GM21786 (cell line): ENCODE measurements around the gene WWOX.
A peak's percentile ranks its signal among the peaks of the same experiment; 100 is the strongest.
"Not testable (repeated sequence)": the region's sequence is repeated elsewhere in the genome, so short reads cannot be mapped to it uniquely, and the experiment has no call there.

Source experiments
- ATAC-seq: cut with Tn5 transposase; IDR thresholded peaks from one replicate; pipeline ENCODE4 v1.9.1; 2021; ENCODE audit not compliant: unreplicated experiment

The WWOX gene

DNA sequence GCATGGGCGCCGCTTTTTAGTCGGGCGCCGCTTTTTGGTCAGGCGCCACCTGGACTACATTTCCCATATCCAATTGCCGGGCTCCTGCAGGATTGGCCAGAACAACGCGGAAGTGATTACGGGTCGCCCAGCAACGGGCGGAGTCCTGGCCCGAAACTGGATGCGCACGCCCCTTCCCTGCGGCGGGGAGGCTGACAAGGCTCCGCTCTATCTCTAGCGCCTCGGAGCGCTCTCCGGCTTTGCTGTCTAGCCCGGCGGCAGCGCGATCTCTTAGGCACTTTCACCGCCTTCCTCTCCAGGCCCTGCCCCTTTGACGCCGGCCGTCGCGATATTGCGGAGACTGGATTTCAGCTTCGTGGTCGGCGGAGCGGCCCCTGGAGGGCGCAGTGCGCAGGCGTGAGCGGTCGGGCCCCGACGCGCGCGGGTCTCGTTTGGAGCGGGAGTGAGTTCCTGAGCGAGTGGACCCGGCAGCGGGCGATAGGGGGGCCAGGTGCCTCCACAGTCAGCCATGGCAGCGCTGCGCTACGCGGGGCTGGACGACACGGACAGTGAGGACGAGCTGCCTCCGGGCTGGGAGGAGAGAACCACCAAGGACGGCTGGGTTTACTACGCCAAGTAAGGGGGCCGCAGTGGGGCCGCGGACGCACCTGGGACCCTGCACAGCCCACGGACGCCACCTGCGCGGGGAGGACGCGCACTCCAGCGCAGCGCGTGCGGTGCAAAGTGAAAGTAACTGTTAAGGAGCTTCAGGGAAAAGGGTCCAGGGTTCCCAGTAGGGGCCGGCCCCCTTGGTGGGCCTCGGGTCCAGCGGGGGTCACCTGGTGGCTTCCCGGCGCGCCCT, at the start of gene WWOX:
Gene WWOX (plus strand): TSS at position 384 of the 841 bp plus-strand sequence.
- ATAC-seq, result peak; percentile 94

DNA sequence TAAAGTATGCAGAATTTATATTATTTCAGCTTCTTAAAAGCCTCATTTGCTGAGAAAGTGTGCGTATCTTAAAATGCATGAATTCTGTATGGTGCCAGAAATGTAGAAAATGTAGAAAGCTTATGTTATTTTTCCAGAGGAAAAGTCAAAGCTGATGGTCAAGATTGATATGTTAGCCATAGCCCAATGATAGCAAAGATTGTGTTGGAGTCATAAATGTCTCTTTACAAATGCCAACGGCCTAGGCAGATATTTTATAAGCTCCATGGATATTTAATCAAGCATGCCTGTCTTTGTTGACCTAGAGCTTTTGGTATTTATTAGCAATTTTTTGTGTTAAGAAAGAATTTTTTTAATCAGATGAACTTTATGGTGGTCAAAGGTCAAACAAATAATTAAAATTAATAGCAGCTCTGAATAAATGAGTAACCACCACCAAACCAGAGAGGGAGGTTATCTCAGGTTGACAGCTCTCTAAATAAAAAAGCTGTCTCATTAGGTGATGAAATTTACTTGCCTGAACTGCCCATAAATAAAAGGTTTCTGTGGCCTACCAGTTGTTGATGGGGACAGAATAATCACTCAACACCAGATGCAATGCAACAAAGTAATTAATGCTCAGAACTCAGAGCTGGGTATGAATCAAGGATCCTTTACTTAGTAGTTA, 48.6 kb upstream of the WWOX start:
- ATAC-seq, result no peak

DNA sequence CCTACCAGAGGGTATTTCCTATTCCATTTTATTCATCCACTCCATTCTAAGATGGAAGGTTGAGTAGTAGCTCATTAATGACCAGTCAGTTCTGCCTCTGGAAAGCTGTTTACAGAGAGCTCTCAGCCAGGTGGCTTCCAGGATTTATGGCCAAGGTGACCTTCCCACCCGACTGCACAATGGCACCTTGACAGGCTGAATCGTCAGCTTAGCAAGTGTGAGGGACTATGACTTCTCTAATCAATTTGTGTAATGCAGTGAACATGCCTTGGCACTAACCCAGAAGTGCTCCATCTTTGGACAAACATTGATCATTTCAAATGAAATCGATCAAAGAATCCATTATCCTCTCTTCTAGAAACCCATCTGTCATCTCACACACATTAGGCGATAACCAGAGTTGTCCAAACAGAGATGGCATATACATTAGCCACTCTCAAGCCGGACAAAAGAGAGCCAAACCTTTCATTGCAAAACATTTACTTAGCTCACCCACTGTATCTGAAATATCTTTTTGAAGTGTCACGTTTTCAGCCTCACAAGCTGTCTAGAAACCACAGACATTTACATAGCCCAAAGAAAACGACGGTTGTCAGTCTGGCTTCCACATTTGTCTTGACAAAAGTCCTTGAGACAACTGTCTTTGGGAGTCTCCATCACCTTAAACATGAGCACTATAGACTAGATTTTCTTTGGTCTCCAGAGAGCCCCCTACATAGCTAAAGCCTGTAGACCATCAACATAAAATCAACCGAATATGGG, 41.5 kb upstream of the WWOX start:
- no peak for ATAC-seq

DNA sequence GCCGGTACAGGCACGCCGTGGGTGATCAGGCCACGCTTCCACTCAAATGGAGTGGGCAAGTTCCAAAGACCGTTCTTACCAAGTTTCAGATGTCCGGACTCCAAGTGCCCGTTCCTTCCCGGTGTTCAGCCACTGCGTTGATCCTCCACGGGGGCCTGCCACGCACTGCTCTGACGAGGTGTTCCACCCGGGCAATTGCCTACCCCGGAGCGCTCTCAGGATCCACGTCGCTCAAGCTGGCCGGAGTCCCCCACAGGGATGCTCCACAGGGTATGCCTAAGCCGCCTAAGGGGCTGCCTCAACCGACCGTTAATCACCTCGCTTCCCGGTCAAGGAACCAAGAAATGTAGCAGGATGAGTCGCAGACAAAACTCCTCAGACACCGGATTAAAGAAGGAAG, 39.6 kb upstream of the WWOX start:
- ATAC-seq, result not testable (repeated sequence)

DNA sequence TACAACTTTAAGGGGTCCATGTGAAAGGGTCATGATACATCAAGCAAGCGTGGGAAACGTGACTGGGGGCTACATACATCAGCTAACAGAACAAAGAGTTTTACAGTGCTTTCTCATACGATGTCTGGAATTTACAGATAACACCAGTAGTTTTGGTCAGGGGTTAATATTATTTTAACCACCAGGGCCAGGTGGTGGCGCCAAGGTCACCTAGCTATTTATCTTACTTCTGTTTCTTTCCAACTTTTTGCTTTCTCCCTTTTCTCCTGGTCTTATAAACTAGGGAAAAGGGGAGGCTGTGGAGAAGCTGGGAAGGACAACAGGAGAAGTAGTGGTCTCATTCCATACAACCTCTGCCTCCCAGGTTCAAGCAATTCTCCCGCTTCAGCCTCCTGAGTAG, 39.2 kb upstream of the WWOX start:
- no peak for ATAC-seq

DNA sequence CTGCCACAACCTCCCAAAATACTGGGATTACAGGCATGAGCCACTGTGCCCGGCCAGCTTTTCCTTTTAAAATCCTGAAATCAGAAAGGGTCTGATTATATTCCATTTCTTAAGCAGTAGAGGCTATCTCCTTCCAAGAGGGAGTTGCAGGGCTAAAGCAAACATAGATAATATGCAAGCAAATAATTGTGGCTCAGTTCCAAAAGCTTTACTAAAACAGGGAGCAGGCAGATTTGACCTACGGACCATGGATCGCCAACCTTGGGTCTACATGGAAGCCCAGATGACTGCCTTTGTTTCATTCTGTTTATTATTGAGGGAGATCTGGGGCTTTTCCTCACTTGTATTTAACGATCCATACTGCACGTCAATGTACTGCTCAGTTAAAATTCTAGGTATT, 38.6 kb upstream of the WWOX start:
- ATAC-seq, result no peak

DNA sequence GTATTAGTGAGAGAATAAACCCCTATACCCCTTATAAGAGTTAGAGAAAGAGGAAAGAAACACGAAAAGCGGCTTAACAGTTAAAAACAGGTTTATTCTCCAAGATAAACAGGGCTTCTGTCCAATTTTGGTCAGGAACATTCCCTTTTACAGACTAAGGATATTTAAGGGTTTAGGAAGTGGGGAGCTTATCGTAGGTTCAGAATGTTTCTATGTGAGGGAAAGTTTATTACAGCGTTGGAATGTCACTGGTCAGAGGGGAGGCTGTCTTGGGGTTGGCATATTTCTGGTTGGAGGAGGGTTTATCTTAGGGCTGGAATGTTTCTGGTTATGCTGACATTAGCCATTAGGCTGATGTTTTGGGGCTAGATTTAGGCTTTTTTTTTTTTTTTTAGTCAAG, 34.1 kb upstream of the WWOX start:
- ATAC-seq, result no peak

DNA sequence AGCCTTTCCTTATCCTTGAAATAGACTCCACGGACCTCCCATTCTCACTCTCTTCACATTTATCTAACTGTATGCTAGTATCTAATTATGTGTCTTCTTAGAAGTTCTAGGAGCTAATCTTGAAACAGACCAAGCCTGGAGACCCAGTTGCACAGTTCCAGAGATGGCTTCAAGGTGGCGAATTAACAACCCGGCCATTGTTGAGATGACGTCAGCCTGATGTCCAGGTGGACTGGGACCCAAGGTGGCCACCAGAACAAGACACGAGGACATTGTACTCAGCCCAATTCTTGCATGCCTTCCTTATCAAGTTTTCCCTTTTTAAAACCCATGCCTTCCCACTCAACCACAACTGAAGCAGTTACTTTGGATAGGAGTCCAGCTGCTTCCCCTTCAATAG, 29.5 kb upstream of the WWOX start:
- ATAC-seq, result no peak

DNA sequence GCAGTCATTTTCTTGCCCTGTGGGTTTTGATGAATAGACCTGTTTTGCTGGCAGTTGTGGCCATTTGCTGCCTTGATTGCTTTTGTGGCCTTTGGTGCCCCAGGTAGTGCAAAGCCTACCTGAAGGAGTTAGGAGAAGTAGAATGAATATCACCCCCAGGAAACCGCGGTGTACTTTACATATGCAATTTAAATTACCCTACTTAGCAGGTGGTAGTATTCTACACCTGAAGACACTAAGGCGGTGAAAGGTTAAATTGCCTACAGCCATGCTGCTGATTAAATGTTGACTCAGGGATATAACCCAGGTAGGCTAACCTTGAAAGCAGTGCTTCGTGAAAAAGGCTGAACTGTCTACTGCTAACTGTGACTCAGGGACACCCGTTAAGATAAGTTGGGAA, 27.2 kb upstream of the WWOX start:
- ATAC-seq, result no peak

DNA sequence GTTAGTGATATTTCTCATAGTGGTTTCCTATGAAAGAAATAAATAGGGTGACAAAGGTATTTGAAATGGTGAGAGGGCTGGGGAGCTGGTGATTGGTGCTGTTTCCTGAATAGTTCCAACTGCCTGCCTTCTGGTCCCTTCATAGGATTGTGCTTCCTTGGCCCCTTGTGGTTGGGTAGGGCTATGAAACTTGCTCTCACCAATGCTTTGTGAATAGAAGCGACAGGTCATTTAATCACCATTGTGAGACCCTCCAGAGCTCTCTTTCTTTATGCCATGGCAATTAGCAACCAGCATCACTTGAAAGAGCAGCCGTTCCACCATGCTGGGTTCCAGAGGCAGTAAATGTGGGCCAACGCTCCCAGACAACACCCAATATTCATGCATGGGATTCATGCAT, 23.7 kb upstream of the WWOX start:
- no peak for ATAC-seq

DNA sequence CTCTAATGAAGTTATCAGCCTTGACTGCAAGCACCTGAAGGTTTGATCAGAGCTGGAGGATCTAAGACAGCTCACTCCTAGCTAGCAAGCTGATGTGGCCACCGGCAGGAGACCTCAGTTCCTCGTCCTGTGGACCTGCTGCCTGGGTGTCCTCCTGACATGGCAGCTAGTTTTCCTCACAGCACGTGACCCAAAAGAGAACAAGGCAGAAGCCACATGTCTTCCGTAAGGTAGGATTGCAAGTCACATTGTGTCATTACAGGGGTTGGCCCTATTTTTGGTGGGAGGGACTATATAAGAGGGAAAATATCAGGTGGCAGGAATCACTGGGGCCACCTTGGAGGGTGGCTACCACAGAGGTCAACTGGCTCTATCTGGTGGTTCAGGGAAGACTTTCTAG, 18.1 kb upstream of the WWOX start:
- no peak for ATAC-seq

DNA sequence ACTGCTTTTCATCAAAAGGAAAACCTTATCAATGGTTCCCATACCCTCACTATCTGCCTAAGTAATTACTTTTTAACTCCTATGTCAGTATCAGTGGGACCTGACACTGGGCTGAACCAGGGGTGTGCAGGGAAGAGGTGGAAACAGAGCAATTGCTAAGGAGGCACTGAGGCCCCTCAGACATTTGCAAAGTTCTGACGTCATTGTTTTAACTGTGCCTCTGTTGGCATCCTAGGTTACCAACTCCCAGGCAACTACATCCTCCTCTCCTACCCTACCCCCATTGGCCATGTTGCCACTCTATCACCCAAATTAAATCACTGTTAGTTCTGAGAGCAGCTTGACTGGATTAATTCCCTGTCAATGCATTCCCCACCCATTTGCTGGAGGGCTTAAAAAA, 8.0 kb upstream of the WWOX start:
- no peak for ATAC-seq

DNA sequence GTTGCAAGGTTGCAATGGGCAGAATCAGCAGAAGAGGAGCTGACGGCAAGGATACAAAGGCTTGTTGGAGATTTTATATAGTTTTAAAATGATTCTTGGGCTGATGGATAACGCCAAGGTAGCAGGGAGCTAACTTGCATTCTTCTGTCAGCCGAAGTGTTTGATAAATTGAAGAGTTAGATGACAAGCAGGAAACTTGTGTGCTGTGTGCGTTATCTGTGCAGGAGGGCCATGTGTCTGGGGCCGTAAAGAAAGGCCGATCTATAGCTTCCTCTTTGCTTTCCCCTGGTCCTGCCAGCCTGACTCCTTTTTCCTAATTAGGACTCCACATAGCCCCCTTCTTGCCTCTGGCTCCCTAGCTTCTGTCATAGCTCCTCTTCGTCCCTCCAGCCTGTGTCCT, 6.7 kb upstream of the WWOX start:
- ATAC-seq, result no peak

DNA sequence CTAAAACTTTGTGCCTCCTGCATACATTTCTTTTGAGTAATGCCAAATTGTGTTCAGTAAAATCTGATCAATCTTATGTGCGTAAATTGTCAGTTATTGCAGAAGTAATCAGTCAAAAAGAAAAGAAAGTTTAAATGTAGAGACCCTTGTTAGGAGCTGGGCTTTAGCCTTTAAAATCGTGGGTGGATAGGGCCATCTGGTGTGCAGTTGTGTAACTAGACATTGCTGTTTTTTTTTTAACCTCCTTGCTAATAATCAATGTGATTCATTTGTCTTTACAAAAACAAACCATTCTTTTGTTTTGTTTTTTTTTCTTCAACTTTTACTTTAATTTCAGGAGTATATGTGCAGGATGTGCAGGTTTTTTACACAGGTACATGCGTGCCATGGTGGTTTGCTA, 5.3 kb upstream of the WWOX start:
- ATAC-seq, result no peak

DNA sequence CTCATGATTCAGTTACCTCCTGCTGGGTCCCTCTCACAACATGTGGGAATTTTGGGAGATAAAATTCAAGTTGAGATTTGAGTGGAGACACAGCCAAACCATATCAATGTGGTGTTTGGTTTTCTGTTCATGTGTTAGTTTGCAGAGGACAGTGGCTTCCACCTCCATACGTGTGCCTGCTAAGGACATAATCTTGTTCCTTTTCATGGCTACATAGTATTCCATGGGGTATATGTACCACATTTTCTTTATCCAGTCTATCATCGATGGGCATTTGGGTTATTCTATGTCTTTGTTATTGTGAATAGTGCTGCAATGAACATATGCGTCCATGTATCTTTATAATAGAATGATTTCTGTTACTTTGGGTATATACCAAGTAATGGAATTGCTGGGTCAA, 4.5 kb upstream of the WWOX start:
- no peak for ATAC-seq

DNA sequence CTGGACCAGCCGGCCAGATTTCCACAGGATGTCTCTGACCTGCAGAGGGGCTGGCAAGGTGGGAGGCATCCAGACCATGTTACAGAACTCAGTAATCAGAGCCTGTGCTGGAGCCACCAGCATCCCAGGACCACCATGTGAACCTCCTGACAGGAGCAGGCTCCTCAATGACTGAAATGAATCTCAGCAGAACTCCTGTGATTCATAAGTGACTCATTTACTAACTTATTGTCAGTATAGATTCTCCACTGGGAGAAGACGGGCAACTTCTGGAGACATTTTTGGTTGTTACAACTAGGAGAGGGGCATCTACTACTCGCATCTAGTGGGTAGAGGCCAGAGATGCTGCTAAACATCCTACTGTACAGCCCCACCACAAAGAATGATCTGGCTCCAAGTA, 3.1 kb upstream of the WWOX start:
- no peak for ATAC-seq

DNA sequence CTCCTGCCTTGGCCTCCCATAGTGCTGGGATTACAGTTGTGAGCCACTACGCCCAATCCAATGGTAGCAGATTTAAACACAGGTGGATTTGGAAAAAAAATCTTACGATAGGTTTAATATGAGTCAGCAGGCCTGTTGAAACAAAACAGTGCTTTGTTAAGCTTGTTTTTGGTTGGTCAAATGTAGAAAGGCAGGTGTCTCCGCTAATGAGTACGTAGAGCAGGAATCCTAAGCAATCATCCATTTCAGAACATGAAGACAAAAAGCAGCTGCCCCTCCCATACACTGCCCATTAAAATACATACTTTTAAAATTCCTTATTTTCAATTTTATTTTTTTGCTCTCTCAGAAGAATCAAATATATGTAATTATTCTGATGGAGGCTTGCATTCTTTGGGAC, 1.9 kb upstream of the WWOX start:
- ATAC-seq, result no peak

DNA sequence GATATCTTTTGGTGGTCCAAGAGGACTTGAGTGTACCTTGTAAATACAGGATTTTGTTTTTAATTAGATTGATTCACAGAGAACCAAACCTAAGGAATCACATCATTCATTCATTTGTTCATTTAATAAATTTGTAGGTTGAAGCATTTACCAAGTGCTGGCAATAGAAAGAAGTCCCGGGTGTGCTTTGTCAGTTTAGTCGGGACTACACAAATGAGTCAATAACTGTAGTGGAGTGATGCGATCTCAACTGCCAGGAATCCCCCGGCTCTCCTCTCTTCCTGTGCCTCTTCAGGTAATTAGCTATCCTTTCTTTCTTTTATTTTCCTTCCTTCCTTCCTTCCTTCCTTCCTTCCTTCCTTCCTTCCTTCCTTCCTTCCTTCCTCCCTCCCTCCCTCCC, 1.4 kb upstream of the WWOX start:
- no peak for ATAC-seq

DNA sequence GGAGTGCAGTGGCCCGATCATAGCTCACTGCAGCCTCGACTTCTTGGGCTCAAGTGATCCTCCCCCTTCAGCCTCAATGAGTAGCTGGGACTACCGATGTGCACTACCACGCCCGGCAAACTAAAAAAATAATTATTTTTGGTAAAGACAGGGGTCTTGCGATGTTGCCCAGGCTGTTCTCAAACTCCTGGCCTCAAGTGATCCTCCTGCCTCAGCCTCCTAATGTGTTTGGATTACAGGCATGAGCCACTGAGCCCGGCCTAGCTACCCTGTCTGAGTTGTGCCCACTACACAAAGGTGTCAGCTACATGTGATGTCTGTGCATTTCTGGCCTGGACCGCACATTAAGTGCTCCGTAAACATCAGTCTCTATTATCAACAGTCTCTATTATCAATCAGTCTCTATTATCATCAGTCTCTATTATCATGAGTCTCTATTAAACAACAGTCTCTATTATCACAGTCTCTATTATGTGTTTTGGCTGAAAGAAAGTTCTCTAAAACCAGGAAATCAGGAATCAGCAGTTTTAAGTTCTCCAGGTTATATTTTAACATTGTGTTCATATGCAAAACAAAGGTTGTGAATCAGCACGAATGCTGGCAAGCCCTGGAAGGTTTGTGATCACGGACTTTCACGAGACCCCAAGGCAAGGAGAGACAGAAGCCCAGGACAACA, 721 bp upstream of the WWOX start:
- no peak for ATAC-seq

DNA sequence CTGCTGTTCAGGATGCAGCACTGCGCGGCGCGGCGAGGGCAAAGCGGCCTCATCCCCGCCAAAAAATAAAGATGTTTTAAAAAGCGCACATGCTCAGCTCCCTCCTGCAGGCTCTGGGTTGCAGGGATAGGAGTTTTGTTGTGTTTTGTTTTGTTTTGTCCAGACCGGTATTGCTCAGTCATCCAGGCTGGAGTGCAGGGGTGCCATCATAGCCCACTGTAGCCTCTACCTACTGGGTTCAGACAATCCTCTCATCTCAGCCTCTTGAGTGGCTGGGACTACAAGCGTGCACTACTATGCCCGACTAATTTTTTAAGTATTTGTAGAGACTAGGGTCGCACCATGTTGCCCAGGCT, 636 bp downstream of the WWOX start:
- ATAC-seq, result peak; percentile 35

DNA sequence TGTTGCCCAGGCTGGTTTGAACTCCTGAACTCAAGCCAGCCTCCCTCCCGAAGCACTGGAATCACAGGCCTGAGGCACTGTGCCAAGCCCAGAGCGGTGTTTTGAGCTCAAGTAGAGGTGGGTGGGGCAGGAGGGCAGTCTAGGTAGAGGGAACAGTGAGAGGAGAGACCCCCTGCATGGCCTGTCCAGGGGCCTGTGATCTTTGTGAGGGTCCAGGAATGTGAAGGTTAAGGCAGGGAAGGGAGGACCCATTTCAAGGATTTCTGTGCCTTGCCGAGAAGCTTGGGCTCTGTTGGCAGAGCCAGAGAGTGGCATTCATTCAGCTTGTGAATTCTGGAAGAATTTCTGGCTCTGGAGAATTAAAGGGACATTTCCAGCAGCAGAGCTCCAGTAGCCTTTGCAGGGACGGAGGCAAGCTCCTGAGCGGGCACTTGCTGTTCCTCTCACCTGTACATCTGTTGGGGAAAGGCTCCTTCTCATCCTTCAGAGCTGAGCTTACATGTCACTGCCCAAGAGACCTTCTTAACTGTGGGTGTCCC, 2.7 kb downstream of the WWOX start:
- ATAC-seq, result no peak
